Measurements from ENCODE around the gene NEURL1B. TPM values are rescaled to one million over a fixed set of nuclear protein-coding genes. Genes with fewer than 3 reads are reported as not detected.

Gene NEURL1B
- total RNA-seq, 3 donors from 2014 or later, result 0.03 to 0.13 (median 0.05) TPM

DNA sequence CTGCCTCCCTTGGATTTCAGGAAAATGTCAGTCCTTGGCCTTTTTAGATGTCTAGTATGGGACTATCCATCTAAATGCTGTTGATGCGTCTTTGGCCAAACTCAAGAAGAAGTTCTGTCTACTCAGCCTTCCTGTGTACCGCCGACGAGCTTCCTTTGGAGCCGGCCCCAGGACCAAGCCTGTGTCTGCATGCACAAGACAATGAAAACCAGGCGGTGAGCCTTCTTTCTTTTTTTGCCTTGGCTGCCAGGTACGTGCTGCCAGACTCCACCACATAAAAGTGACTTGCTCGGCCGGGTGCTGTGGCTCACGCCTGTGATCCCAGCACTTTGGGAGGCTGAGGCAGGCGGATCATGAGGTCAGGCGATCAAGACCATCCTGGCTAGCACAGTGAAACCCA is 6.0 kb upstream of the NEURL1B start:
- H3K36me3 Mint-ChIP-seq (ENCODE audit: insufficient read depth), result no peaks in the 10 kb centered on the region
- ATAC-seq (no peak), DNase-seq (no peak)
- no peaks in the 10 kb centered on the region for H3K9me3 Mint-ChIP-seq
- peaks cover 23% of the 10 kb centered on the region for H3K27me3 Mint-ChIP-seq (ENCODE audit: low read depth)
- no peaks in the 10 kb centered on the region for H3K4me1 Mint-ChIP-seq (ENCODE audit: low read depth)
- H3K4me3 Mint-ChIP-seq, result no peak overlapping the region

DNA sequence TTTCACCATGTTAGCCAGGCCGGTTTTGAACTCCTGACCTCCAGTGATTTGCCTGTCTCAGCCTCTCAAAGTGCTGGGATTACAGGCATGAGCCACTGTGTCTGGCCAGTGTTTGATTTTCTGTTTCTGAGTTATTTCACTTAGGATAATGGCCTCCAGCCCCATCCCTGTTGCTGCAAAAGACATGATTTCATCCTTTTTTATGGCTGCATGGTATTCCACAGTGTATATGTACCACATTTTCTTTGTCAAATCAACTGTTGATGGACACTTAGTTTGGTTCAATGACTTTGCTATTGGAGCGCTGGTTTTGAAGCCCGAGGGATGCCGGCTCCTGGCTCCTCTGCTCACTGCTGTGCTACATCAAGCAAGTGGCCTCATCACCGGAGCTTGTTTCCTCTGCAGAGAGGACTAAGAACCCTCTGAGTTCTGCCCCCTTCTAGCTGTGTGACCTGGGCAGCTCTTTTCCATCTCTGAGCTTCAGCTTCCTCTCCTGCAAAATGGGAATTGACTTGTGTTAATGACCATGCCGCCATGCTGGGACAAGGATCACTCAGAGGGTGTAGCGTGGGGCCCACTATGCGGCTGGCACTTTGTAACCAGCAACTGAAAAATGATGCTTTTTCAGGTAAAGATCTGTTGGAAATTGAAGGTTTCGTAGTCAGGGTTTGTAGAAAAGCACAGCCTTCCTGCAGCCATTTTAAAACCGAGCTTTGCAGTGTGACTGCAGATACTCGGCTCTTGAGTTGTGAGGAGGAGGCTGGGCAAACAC is 4.6 kb upstream of the NEURL1B start:
- H3K4me1 Mint-ChIP-seq (ENCODE audit: low read depth), result peaks cover 1% of the 10 kb centered on the region
- no peak for DNase-seq
- no peak overlapping the region for H3K4me3 Mint-ChIP-seq
- H3K9me3 Mint-ChIP-seq, result no peaks in the 10 kb centered on the region
- peaks cover 28% of the 10 kb centered on the region for H3K27me3 Mint-ChIP-seq (ENCODE audit: low read depth)
- no peak for ATAC-seq
- no peaks in the 10 kb centered on the region for H3K36me3 Mint-ChIP-seq (ENCODE audit: insufficient read depth)

DNA sequence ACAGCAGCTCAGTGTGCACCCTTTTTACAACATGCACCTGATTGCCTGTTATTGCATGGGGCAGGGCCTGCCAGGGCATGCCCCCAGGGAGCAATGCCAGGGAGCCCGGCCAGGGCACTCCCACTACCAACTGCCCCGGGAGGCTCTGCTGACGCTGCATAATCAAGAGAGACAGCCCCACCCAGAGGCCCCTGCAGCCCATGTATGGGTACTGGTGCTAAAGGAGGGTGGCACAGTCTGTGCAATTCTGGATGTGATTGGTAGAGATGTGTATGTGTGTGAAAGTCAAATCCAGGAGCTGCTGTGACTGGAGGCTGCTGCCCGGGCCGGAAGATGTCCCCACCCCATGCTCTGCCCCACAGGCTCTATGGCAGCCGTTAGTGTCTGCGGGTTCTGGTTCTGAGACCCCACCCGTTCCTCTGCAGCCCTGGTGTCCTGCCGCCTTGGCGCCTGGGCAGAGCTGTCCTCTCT is 3.9 kb upstream of the NEURL1B start:
- H3K4me3 Mint-ChIP-seq, result no peak overlapping the region
- DNase-seq, result no peak

DNA sequence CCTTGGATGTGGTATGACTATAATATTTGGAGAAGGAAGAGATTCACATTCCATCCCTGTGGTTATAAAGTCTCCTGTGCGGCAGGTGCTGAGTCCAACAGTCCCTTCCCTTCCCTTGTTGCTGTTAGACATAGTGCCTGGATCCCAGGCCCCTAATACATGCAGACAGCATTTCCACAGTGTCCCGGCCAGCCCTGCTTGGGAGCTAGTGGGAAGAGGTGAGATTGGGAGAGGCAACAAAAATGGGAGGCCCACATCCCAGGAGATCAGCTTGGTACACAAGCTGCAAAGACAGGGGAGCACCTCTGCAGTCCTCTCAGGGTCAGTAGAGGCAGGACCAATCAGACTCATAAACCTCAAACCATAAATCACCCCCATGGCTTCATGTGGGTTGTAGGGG is 3.3 kb upstream of the NEURL1B start:
- Mint-ChIP-seq H3K4me3 (no peak overlapping the region), H3K27me3 (ENCODE audit: low read depth) (peaks cover 37% of the 10 kb centered on the region), H3K4me1 (ENCODE audit: low read depth) (peaks cover 1% of the 10 kb centered on the region), H3K36me3 (ENCODE audit: insufficient read depth) (no peaks in the 10 kb centered on the region), H3K9me3 (no peaks in the 10 kb centered on the region)
- DNase-seq (no peak), ATAC-seq (no peak)

More for the DNA sequence above, 3.9 kb upstream of the NEURL1B start:
- Mint-ChIP-seq H3K4me1 (ENCODE audit: low read depth) (peaks cover 1% of the 10 kb centered on the region), H3K9me3 (no peaks in the 10 kb centered on the region), H3K27me3 (ENCODE audit: low read depth) (peaks cover 33% of the 10 kb centered on the region), H3K36me3 (ENCODE audit: insufficient read depth) (no peaks in the 10 kb centered on the region)
- no peak for ATAC-seq

DNA sequence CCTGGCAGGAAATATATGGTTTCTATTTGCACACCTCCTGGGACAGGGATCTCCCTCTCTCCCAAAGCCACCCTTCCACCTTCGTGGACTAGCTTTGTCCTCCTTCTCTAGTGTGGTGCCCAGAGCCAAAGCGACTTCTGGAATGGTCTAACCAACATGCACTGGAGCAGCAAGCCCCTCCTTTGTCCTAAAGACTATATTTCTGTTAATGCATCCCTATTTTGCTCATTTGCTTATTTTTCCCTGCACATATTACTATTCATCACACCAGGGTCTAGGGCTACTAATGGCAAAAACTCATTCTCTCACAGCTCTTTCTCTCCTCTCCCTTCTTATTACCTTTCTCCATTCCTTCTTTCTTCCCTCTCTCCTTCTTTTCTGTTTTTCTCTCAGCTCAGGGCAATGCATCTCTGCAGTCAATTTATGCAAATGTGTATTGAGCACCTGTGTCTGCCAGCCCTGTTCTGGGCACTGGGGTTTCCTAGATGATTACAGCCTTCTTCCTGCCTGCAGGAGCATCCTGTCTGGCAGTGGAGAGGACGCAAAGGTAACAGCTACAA is 2.8 kb upstream of the NEURL1B start:
- H3K36me3 Mint-ChIP-seq (ENCODE audit: insufficient read depth), result no peaks in the 10 kb centered on the region
- H3K4me1 Mint-ChIP-seq (ENCODE audit: low read depth), result peaks cover 1% of the 10 kb centered on the region
- H3K27me3 Mint-ChIP-seq (ENCODE audit: low read depth), result peaks cover 41% of the 10 kb centered on the region
- no peak overlapping the region for H3K4me3 Mint-ChIP-seq
- ATAC-seq, result no peak
- DNase-seq, result no peak
- no peaks in the 10 kb centered on the region for H3K9me3 Mint-ChIP-seq

DNA sequence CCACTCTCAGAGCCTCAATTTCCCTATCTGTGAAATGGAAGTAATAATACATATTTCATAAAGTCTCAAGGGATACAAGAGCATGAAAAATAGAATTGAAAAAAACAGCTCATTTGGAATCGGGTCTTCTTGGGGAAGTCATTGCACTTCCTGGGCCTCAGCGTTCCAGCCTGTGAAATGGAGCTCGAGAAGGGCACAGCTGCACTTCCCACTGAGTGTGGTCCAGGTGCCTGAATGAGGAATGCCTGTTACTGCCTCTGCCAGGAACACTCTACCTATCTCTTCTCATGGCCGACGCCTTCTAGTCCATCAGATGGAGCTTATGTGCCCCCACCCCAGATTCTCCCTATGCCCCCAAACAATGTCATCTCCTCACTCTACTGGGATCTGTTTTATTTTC is 924 bp upstream of the NEURL1B start:
- ATAC-seq (no peak), DNase-seq (no peak)
- H3K36me3 Mint-ChIP-seq (ENCODE audit: insufficient read depth), result no peaks in the 10 kb centered on the region
- no peaks in the 10 kb centered on the region for H3K9me3 Mint-ChIP-seq
- H3K4me3 Mint-ChIP-seq, result peak overlapping the region; percentile 2
- peaks cover 44% of the 10 kb centered on the region for H3K27me3 Mint-ChIP-seq (ENCODE audit: low read depth)
- H3K4me1 Mint-ChIP-seq (ENCODE audit: low read depth), result peaks cover 1% of the 10 kb centered on the region

DNA sequence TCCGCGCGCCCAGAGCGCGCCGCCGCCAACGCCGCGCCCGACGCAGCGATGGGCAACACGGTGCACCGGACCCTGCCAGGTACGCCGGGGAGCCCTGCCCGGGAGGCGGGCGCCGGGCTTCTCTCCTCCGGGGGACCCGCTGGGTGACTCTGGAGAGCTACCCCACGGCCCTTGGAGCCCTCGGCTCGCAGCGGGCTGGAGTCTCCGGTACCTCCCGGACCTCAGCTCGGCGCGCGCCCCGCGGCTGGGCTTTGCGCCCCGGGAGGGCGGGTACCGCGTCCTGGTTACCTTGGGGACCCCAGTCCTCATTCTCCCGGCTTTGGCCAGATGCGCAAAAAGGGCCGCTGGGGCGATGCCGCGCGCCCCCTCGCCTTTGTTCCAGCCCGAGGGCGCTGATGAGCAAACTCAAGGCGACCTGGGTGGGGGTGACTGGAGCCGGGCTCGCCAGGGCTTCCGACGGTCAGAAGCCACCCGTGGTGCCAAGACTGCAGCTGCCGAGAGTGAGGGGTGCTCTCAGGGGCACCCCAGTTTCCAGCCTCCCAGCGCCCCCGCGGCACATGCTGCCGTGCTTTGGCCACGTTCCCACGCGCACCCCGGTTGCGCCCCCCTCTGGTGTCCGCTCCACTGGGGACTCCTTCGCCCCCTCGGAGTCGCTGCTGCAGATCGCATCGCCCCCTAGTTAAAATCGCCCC is 442 bp downstream of the NEURL1B start:
- Mint-ChIP-seq H3K36me3 (ENCODE audit: insufficient read depth) (no peaks in the 10 kb centered on the region), H3K4me1 (ENCODE audit: low read depth) (peaks cover 1% of the 10 kb centered on the region), H3K27me3 (ENCODE audit: low read depth) (peaks cover 44% of the 10 kb centered on the region), H3K4me3 (peak overlapping the region; percentile 41), H3K9me3 (no peaks in the 10 kb centered on the region)
- DNase-seq, result no peak
- ATAC-seq, result peak in 1 of 2 donors; percentile 45

DNA sequence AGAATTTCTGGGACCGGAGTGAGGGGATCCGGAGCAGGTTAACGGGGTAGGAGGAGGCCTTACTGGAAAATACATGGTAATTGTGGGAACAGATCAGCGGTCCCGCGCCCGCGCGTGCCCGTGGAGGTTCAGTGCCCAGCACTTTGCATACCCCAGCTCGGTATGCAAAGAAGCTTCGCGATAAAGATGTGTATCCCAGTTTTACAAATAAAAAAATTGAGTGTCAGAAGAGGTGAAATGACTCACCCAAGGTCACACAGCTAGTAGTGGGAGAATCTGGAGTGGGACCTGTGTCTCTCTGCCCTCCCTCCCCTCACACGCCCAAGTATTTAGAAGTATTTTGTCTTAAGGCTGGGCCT is 967 bp downstream of the NEURL1B start:
- Mint-ChIP-seq H3K36me3 (ENCODE audit: insufficient read depth) (no peaks in the 10 kb centered on the region), H3K4me3 (peak overlapping the region; percentile 41), H3K27me3 (ENCODE audit: low read depth) (peaks cover 44% of the 10 kb centered on the region), H3K9me3 (no peaks in the 10 kb centered on the region), H3K4me1 (ENCODE audit: low read depth) (peaks cover 1% of the 10 kb centered on the region)
- no peak for ATAC-seq
- no peak for DNase-seq

DNA sequence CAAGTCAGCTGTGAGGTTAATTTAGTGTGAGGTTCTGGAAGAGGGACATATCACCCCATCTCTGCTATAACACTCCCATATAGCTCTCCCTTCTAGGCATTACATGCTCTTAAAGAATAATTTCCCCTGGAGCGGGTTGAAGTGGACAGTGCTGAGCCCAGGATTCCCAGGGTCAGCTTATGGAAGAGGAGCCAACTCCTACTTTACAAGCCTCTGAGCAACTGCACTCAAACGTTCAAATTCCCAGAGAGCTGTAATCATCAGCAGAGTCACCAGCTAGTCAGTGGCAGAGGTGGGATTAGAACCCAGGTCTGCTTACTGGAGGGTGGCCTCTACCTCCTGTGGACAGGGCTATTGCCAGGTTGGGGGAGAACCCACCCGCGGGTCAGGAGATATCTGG is 1.4 kb downstream of the NEURL1B start:
- peak overlapping the region; percentile 41 for H3K4me3 Mint-ChIP-seq
- no peaks in the 10 kb centered on the region for H3K36me3 Mint-ChIP-seq (ENCODE audit: insufficient read depth)
- H3K9me3 Mint-ChIP-seq, result no peaks in the 10 kb centered on the region
- H3K27me3 Mint-ChIP-seq (ENCODE audit: low read depth), result peaks cover 40% of the 10 kb centered on the region
- DNase-seq, result no peak
- H3K4me1 Mint-ChIP-seq (ENCODE audit: low read depth), result peaks cover 1% of the 10 kb centered on the region
- ATAC-seq, result no peak

DNA sequence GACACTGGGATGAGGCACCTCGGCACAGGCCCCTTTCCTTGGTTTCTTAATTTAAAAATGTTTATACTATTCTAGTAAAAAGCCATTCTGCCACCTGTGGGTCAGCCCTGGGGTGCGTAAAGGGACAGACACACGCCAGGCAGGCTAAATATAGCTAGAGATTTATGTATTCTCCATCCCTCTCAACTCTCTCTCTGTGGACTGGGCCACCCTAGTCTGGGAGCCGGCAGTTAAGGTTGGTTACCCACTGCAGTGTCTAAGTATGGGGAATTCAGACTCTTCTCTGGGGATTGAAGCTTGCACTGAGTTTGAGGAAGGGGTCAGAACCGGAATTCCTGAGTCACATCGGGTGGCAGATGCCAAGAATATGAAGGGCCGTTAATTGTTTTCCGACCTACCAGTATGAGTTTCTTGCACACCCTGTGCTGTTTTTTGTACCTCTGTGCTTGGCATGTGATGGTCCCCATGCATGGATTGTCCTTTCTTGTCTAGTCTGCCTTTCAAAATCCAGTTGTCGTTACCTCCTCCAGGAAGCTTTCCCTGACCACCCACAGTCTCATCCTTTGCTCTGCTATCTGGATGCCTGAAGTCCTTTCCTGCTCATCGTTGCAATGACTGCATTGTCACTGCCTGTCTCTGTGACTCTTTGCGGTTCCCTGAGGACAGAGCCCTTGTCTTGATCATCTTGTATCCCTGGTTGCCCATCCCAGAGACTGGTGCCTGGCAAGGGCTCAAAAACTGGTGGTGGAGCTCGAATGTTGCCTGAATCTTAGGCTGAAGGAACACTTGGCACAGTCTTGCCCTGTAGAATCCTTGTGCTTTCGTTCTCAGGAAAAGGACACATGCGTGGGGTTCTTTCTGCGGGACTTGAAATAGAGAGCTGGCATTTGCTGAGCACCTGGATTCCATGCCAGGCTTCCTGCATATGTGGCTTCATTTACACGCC is 2.1 kb downstream of the NEURL1B start:
- ATAC-seq (no peak), DNase-seq (no peak)
- Mint-ChIP-seq H3K4me1 (ENCODE audit: low read depth) (peaks cover 1% of the 10 kb centered on the region), H3K9me3 (no peaks in the 10 kb centered on the region), H3K4me3 (no peak overlapping the region), H3K36me3 (ENCODE audit: insufficient read depth) (no peaks in the 10 kb centered on the region), H3K27me3 (ENCODE audit: low read depth) (peaks cover 36% of the 10 kb centered on the region)

DNA sequence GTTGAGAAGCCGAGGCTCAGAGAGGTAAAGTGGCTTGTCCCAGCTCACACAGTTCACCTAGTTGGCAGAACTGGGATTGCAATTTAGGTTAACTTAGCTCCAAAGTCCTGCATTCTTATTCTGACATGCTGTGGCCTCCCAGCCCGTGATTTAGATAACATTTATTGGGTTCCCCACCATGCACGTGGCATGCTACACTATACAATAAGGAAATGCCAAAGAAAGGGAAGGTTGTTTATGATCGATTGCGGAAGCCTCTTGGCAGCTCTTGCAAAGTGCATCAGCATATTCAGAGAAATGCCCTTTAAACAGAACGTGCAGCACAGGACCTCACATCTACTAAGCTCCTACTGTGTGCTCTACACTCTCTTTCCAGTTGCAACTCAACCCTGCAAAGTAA is 3.2 kb downstream of the NEURL1B start:
- Mint-ChIP-seq H3K4me1 (ENCODE audit: low read depth) (peaks cover 1% of the 10 kb centered on the region), H3K36me3 (ENCODE audit: insufficient read depth) (no peaks in the 10 kb centered on the region), H3K9me3 (no peaks in the 10 kb centered on the region), H3K27me3 (ENCODE audit: low read depth) (peaks cover 31% of the 10 kb centered on the region), H3K4me3 (no peak overlapping the region)
- no peak for ATAC-seq
- DNase-seq, result no peak

DNA sequence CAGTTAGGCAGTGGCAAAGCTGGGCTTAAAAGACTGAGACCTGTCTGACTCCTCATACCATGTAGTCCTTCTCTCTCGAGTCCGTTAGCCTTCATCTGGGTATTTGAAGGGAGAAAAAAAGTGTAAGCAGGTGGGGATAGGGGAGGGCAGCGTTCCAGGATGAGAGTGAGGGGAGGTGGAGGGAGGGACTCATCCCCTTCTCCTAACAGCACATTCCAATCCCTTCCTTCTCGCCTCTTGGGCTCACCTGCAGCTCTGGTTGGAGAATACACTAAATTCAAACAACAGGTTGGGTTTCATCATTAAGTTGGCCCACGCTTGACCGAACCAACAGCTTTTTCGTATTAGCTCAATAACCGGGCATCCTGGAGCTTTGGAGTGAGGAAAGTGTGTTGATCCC is 3.6 kb downstream of the NEURL1B start:
- Mint-ChIP-seq H3K27me3 (ENCODE audit: low read depth) (peaks cover 31% of the 10 kb centered on the region), H3K36me3 (ENCODE audit: insufficient read depth) (no peaks in the 10 kb centered on the region), H3K4me3 (no peak overlapping the region), H3K4me1 (ENCODE audit: low read depth) (peaks cover 1% of the 10 kb centered on the region), H3K9me3 (no peaks in the 10 kb centered on the region)
- ATAC-seq (no peak), DNase-seq (no peak)

DNA sequence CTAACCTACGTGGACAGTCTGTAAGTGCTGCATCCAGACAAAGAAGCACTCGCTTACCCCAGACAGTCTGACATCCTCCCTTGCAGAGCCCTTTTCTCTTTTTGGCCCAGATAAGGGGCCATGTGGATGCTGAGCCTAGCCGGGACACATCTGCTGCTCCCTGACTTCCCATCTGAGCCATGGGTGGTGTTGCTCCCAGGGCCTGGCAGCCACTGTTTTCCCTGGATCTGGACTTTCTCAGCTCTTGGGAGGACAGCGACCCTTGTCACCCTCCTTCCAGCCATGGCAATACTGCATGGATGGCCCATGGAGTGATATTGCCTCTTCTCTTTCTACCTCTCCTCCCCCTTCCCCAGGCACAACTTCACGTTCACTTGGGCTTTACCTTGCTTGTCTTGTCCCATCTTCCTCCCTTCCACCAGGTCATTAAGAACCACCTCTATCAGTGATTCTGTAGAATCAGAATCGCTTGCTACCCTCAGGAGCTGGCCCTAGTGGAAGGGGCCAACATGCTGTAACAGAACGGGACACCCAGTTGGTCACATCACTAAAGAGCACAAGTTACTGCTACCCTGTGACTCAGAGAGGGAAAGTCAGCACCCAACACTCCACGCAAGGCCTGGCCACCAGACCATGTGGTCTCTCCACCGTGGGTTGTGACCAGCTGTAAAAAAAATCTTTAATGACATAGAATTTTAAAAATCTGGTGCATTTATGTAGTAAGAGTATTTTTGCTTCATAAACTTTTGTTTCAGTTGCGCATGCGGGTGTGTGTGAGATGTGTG is 4.4 kb downstream of the NEURL1B start:
- peaks cover 24% of the 10 kb centered on the region for H3K27me3 Mint-ChIP-seq (ENCODE audit: low read depth)
- no peaks in the 10 kb centered on the region for H3K9me3 Mint-ChIP-seq
- ATAC-seq (no peak), DNase-seq (no peak)
- peaks cover 1% of the 10 kb centered on the region for H3K4me1 Mint-ChIP-seq (ENCODE audit: low read depth)
- H3K4me3 Mint-ChIP-seq, result no peak overlapping the region
- H3K36me3 Mint-ChIP-seq (ENCODE audit: insufficient read depth), result no peaks in the 10 kb centered on the region

All from activated T-cell treated with anti-CD3 and anti-CD28 coated beads, Interleukin-2, amount 50 U/mL, for 4 hours (primary cell).